ENCODE data around the gene ST3GAL5.
A peak's percentile ranks its signal among the peaks of the same experiment; 100 is the strongest.

ST3GAL5 gene

DNA sequence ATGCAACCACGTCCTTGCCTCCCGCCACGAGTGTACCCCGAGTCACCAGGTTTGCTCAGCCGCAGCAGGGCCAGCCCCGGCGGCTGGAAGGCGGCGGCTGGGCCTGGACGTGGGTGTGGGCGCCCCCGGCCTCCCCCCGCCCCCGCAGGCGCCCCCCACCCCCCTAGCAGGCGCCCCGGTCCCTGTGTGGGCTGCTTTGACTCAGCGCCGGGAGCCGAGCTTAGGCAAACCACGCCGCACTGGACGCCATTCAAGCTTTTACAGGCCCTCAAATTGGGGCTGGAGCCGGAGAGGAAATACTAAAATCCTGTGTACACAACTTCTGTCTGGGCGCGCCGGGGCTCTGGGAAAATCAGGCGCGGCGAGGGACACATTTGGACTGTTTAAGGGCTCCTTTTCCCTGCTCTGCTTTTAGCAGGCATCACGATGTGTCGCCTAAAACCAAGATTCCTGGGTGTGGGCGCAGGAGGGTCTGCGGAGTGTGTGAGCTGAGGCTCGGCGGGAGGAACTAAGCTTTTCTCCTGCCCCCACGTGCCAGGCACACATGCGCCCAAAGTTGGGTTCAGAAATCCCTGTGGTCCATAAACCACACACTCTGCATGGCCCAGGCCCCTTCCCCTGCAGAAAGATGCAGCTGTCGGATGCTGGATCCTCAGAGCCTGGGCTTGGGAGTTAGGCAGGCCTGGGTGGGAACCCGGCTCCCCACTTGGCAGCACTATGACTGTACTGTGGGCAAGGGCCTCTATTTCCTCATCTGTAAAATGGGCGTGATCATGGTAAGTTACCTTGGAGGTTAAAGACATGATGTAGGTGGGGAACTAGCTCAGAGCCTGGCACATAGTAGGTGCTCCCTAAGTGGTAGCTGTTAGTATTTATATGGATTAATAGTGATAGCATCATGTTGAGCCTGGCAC is 77.4 kb downstream of the ST3GAL5 start:
- TF ChIP-seq, protein P1, sequence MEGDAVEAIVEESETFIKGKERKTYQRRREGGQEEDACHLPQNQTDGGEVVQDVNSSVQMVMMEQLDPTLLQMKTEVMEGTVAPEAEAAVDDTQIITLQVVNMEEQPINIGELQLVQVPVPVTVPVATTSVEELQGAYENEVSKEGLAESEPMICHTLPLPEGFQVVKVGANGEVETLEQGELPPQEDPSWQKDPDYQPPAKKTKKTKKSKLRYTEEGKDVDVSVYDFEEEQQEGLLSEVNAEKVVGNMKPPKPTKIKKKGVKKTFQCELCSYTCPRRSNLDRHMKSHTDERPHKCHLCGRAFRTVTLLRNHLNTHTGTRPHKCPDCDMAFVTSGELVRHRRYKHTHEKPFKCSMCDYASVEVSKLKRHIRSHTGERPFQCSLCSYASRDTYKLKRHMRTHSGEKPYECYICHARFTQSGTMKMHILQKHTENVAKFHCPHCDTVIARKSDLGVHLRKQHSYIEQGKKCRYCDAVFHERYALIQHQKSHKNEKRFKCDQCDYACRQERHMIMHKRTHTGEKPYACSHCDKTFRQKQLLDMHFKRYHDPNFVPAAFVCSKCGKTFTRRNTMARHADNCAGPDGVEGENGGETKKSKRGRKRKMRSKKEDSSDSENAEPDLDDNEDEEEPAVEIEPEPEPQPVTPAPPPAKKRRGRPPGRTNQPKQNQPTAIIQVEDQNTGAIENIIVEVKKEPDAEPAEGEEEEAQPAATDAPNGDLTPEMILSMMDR (IDR thresholded peaks at IDR 0.05; ENCODE audit: insufficient read depth, low read length, poor library complexity, severe bottlenecking) = no peak
- DNase-seq (ENCODE audit: extremely low read depth, insufficient read length) = no peak
- Histone ChIP-seq H3K4me3 (replicated peaks; ENCODE audit: low read depth, low read length) (no peak overlapping the region), H3K36me3 (ENCODE audit: control insufficient read depth, insufficient read depth, low read length) (no peaks in the 10 kb centered on the region), H3K27me3 (replicated peaks; ENCODE audit: control insufficient read depth, insufficient read depth, low read length) (no peaks in the 10 kb centered on the region)

DNA sequence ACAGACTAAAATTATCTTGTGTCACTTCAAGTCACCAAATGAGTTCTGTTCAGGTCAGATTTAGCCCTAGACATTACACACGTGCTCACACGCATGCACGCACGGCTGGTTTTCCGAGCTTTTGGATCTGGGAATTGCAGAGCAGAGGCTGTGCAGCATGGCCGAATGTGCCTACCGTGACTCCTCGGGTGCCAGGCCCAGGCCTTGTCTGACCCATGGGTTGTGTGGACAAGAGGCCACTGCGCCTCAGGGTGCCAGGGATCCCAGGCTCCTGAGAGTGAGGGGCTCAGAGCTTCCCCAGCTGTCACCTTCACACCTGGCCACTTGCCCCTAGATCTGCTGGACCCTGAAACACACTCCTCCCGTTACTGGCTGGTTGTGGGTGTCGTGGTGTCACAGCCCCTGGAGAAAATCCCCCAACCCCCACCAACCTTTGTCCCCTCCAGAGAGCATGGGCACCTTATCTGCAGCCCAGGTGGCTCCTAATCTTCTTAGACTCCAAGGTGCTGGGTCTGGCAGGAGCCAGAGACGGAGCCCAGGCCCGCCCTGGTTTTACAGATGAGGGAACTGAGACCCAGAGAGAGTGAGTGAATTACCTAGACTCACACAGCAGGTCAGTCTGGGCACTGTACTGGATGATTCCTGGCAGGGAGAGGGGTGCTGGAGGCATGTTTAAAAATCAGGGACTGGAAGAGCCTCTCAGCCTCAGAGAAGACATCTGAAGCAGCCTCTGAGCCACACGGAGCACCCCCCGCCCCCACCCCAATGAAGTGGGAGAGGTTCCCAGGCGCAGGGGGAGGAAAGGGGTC is 78.2 kb downstream of the ST3GAL5 start:
- TF ChIP-seq, protein P1 (IDR thresholded peaks at IDR 0.05; ENCODE audit: insufficient read depth, low read length, poor library complexity, severe bottlenecking) = no peak
- Histone ChIP-seq H3K27me3 (replicated peaks; ENCODE audit: control insufficient read depth, insufficient read depth, low read length) (no peaks in the 10 kb centered on the region), H3K4me3 (replicated peaks; ENCODE audit: low read depth, low read length) (no peak overlapping the region), H3K36me3 (ENCODE audit: control insufficient read depth, insufficient read depth, low read length) (no peaks in the 10 kb centered on the region)
- DNase-seq (ENCODE audit: extremely low read depth, insufficient read length) = no peak

DNA sequence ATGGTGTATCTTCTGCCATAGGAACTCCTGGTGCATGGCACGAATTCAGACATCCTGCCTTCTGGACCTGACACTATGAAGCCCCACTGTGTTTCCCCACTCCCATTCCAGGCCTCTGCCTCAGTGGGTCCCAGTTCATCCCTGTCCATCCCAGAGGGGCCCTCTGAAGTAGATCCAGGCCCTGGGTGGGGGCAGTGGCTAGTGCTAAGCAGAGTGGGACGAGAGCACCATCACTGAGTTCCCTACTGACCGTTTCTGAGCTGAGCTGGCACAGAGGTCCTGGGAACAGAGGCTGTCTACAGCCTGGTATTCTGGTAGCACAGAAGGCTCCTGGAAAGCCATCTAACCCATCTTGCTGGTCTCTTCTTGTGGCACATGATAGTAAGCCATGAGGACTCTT is 81.0 kb downstream of the ST3GAL5 start:
- Histone ChIP-seq H3K4me3 (replicated peaks; ENCODE audit: low read depth, low read length) (no peak overlapping the region), H3K36me3 (ENCODE audit: control insufficient read depth, insufficient read depth, low read length) (no peaks in the 10 kb centered on the region), H3K27me3 (replicated peaks; ENCODE audit: control insufficient read depth, insufficient read depth, low read length) (no peaks in the 10 kb centered on the region; the same call in 1 of the 2 replicates)
- DNase-seq (ENCODE audit: extremely low read depth, insufficient read length) = no peak
- TF ChIP-seq, protein P1 (IDR thresholded peaks at IDR 0.05; ENCODE audit: insufficient read depth, low read length, poor library complexity, severe bottlenecking) = no peak

DNA sequence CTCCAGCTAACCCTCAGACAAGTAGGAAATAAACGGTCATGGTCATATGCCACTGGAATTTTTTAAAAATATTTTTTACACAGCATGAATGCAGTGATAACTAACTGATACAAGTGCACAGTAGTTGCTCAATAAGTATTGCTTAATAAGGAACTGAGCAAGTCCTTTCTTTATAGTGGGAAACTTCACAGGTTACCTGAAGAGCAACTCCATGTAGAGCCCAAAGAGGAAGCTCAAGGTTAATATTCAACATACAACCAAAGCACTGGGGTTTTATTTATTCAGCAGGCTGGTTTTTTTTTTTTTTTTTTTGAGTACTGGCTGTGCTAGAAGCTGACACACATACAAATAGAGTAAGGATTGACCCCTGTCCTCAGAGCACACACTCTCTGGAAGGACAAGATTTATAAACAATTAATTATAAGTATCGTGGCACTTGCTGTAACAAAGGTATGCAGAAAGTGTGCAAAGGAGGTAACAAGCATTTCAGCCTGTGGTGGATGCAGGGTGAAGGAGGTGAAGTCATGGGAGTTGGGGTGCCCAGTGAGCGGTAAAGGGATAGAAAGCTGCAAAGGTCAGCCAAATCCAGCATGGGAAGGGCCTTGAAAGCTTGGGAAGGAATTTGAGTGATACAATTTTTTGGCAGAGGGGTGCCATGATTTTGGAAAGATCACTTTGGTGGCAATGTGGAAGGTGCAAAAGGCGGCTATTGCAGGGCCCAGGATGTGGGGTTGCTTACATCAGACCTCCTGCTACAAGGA is 82.3 kb downstream of the ST3GAL5 start:
- no peak for DNase-seq (ENCODE audit: extremely low read depth, insufficient read length)
- TF ChIP-seq, protein P1 (IDR thresholded peaks at IDR 0.05; ENCODE audit: insufficient read depth, low read length, poor library complexity, severe bottlenecking) = no peak
- Histone ChIP-seq H3K4me3 (replicated peaks; ENCODE audit: low read depth, low read length) (no peak overlapping the region), H3K36me3 (ENCODE audit: control insufficient read depth, insufficient read depth, low read length) (no peaks in the 10 kb centered on the region), H3K27me3 (replicated peaks; ENCODE audit: control insufficient read depth, insufficient read depth, low read length) (no peaks in the 10 kb centered on the region; the same call in 1 of the 2 replicates)

DNA sequence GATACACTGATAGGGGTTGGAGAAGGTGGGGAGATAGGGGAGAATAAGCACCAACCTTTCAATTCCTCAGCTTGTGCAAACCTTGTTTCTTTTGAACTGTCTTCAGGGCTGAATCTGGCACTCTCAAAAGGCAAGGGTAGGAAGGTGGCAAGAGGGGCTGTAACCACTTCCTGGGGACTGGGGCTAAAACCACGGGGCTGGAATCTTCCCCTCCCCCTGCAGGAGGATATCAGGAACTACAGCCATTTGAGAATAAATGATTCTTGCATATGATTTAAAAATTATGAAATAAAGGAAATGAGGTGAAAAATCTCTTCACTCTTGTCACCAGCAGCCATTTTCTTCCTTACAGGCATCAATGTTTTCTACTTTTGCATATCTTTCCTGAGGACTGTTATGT is 84.2 kb downstream of the ST3GAL5 start:
- Histone ChIP-seq H3K36me3 (ENCODE audit: control insufficient read depth, insufficient read depth, low read length) (no peaks in the 10 kb centered on the region), H3K27me3 (replicated peaks; ENCODE audit: control insufficient read depth, insufficient read depth, low read length) (no peaks in the 10 kb centered on the region; the same call in 1 of the 2 replicates), H3K4me3 (replicated peaks; ENCODE audit: low read depth, low read length) (no peak overlapping the region)
- TF ChIP-seq, protein P1 (IDR thresholded peaks at IDR 0.05; ENCODE audit: insufficient read depth, low read length, poor library complexity, severe bottlenecking) = peak; percentile 35
- DNase-seq (ENCODE audit: extremely low read depth, insufficient read length) = no peak

Data from GM06990 (cell line).